HEK293 (cell line): ENCODE data around the gene PLCD3.

Source experiments
- CTCF ChIA-PET: fragments of 350-600 bp; formaldehyde crosslinking; extraction: SDS; loops from one replicate; lab custom pipeline; 2021; ENCODE audit warnings: antibody characterized with exemption; lab: Yijun Ruan, JAX
- POLR2A ChIA-PET: fragments of 300-600 bp; formaldehyde crosslinking; extraction: SDS; loops from one replicate; lab custom pipeline; 2020; ENCODE audit warnings: antibody characterized with exemption, inconsistent platforms; lab: Yijun Ruan, JAX
- H3K27ac ChIP-seq: fragments of 200-500 bp; sonication (Bioruptor generic); 2 replicates; pipeline ENCODE4 v1.5.1; 2014; ENCODE audit warnings: low read depth, low read length, control low read depth, inconsistent platforms; ENCODE audit errors: extremely low read depth
- H3K36me3 ChIP-seq, 2 experiments: fragments of 200-500 bp in 1 of 2; sonication (Bioruptor generic) in 1 of 2; 1 replicate in 1 of 2; 2 replicates in 1 of 2; pipeline ENCODE4 v1.5.1; 2014 to 2017; ENCODE audit warnings: inconsistent platforms in 2 of 2, low read length in 2 of 2; ENCODE audit not compliant: control insufficient read depth in 2 of 2, insufficient read depth in 1 of 2
- H3K4me1 ChIP-seq: fragments of 200-500 bp; sonication (Bioruptor generic); 2 replicates; pipeline ENCODE4 v1.5.1; 2014; ENCODE audit warnings: mild to moderate bottlenecking, low read length, inconsistent platforms; ENCODE audit not compliant: control insufficient read depth, insufficient read depth
- H3K4me3 ChIP-seq: 2 replicates; pipeline ENCODE4 v1.5.1; 2011; ENCODE audit warnings: low read depth, mild to moderate bottlenecking, control low read depth, low read length, moderate library complexity
- H3K9me3 ChIP-seq: fragments of 200-500 bp; sonication (Bioruptor generic); 2 replicates; pipeline ENCODE4 v1.5.1; 2014; ENCODE audit warnings: low read depth, low read length, inconsistent platforms; ENCODE audit not compliant: control insufficient read depth, insufficient read depth
- FEZF1 ChIP-seq: fragments of 450-650 bp; formaldehyde crosslinking; IDR thresholded peaks from 2 replicates; pipeline ENCODE4 v1.5.1; 2016; ENCODE audit warnings: missing biosample characterization, missing genetic modification characterization
- KLF7 ChIP-seq: fragments of 450-650 bp; formaldehyde crosslinking; IDR thresholded peaks from 2 replicates; pipeline ENCODE4 v1.5.1; 2016; ENCODE audit warnings: missing biosample characterization, missing genetic modification characterization, borderline replicate concordance
- PRDM10 ChIP-seq: fragments of 450-650 bp; formaldehyde crosslinking; IDR thresholded peaks from 2 replicates; pipeline ENCODE4 v1.5.1; 2016; ENCODE audit warnings: missing biosample characterization, missing genetic modification characterization
- PRDM2 ChIP-seq: fragments of 450-650 bp; formaldehyde crosslinking; IDR thresholded peaks from 2 replicates; pipeline ENCODE4 v1.5.1; 2016; ENCODE audit warnings: missing biosample characterization, missing genetic modification characterization, borderline replicate concordance
- SP2 ChIP-seq: fragments of 450-650 bp; formaldehyde crosslinking; IDR thresholded peaks from 2 replicates; pipeline ENCODE4 v1.5.1; 2016; ENCODE audit warnings: missing biosample characterization, missing genetic modification characterization
- ZBTB21 ChIP-seq: fragments of 450-650 bp; formaldehyde crosslinking; IDR thresholded peaks from 2 replicates; pipeline ENCODE4 v1.5.1; 2017; ENCODE audit warnings: missing biosample characterization, missing genetic modification characterization
- ZBTB49 ChIP-seq: fragments of 450-650 bp; formaldehyde crosslinking; IDR thresholded peaks from 2 replicates; pipeline ENCODE4 v1.5.1; 2016; ENCODE audit warnings: missing biosample characterization, missing genetic modification characterization, low read depth
- ZFHX2 ChIP-seq: fragments of 450-650 bp; formaldehyde crosslinking; conservative IDR thresholded peaks from 2 replicates; pipeline ENCODE4 v1.5.1; 2016; ENCODE audit warnings: missing biosample characterization, missing genetic modification characterization
- ZFP69B ChIP-seq: fragments of 450-650 bp; formaldehyde crosslinking; IDR thresholded peaks from 2 replicates; pipeline ENCODE4 v1.5.1; 2016; ENCODE audit warnings: missing biosample characterization, missing genetic modification characterization
- ZNF112 ChIP-seq: fragments of 450-650 bp; formaldehyde crosslinking; IDR thresholded peaks from 2 replicates; pipeline ENCODE4 v1.5.0; 2017; ENCODE audit warnings: missing biosample characterization, missing genetic modification characterization
- ZNF132 ChIP-seq: fragments of 450-650 bp; formaldehyde crosslinking; IDR thresholded peaks from 2 replicates; pipeline ENCODE4 v1.5.1; 2017; ENCODE audit warnings: missing biosample characterization, missing genetic modification characterization, borderline replicate concordance
- ZNF24 ChIP-seq: fragments of 450-650 bp; formaldehyde crosslinking; IDR thresholded peaks from 2 replicates; pipeline ENCODE4 v1.5.1; 2016; ENCODE audit warnings: missing biosample characterization, missing genetic modification characterization
- ZNF302 ChIP-seq: fragments of 450-650 bp; formaldehyde crosslinking; IDR thresholded peaks from 2 replicates; pipeline ENCODE4 v1.5.1; 2016; ENCODE audit warnings: missing biosample characterization, missing genetic modification characterization, low read depth
- ZNF362 ChIP-seq: fragments of 450-650 bp; formaldehyde crosslinking; IDR thresholded peaks from 2 replicates; pipeline ENCODE4 v1.5.1; 2016; ENCODE audit warnings: missing biosample characterization, missing genetic modification characterization
- ZNF37A ChIP-seq: fragments of 450-650 bp; IDR thresholded peaks from 2 replicates; pipeline ENCODE4 v1.5.1; 2018; ENCODE audit warnings: missing biosample characterization, missing genetic modification characterization
- ZNF391 ChIP-seq: fragments of 450-650 bp; formaldehyde crosslinking; IDR thresholded peaks from 2 replicates; pipeline ENCODE4 v1.5.1; 2016; ENCODE audit warnings: low read depth, missing biosample characterization, missing genetic modification characterization, borderline replicate concordance
- ZNF48 ChIP-seq: fragments of 450-650 bp; formaldehyde crosslinking; IDR thresholded peaks from 2 replicates; pipeline ENCODE4 v1.5.1; 2016; ENCODE audit warnings: missing biosample characterization, missing genetic modification characterization
- ZNF670 ChIP-seq: fragments of 450-650 bp; formaldehyde crosslinking; IDR thresholded peaks from 2 replicates; pipeline ENCODE4 v1.5.1; 2016; ENCODE audit warnings: missing biosample characterization, missing genetic modification characterization, low read depth
- ZNF785 ChIP-seq: fragments of 450-650 bp; formaldehyde crosslinking; IDR thresholded peaks from 2 replicates; pipeline ENCODE4 v1.5.1; 2016; ENCODE audit warnings: missing biosample characterization, missing genetic modification characterization
- ZNF792 ChIP-seq: fragments of 450-650 bp; formaldehyde crosslinking; IDR thresholded peaks from 2 replicates; pipeline ENCODE4 v1.5.1; 2016; ENCODE audit warnings: missing biosample characterization, missing genetic modification characterization

PLCD3 gene

GRCh38 chr17:45168991-45169752 is 36.9 kb upstream of the PLCD3 start:
- ChIA-PET CTCF (interaction anchor here (0.7 to 3.5 kb wide), 3 partner anchors 20 to 107 kb away, joined by 3 to 17 read pairs (median 3); partner anchors contain the start of genes ACBD4 and HEXIM1), POLR2A (interaction anchor here (5.6 kb wide), 1 partner anchor 19 kb away, joined by 86 read pairs; the partner anchor contains the start of gene HEXIM1)
- no peak overlapping the region for H3K27ac ChIP-seq
- H3K36me3 ChIP-seq = peaks cover 0 to 28% of the 10 kb centered on the region in 2 experiments; a peak in 1 of 3 replicates
- H3K9me3 ChIP-seq = no peaks in the 10 kb centered on the region
- H3K4me3 ChIP-seq = no peak overlapping the region
- no peak for TF ChIP-seq ZNF785
- no peak for TF ChIP-seq ZBTB21 (tag by site-specific recombination)
- no peak for TF ChIP-seq ZNF792 (tag by site-specific recombination)
- no peak for TF ChIP-seq ZFP69B (tag by site-specific recombination)
- TF ChIP-seq PRDM2 (tag by site-specific recombination) = no peak
- H3K4me1 ChIP-seq = peaks cover 13% of the 10 kb centered on the region

- POLR2A ChIA-PET = interaction anchor here (0.6 to 9.4 kb wide), 2 partner anchors 12 to 15 kb away, joined by 4 to 700 read pairs; partner anchors contain the start of gene HEXIM1
- Histone ChIP-seq H3K4me1 (peaks cover 4% of the 10 kb centered on the region), H3K9me3 (no peaks in the 10 kb centered on the region), H3K36me3 (peaks cover 5 to 16% of the 10 kb centered on the region in 2 experiments; a peak in 2 of 3 replicates), H3K27ac (no peak overlapping the region), H3K4me3 (no peak overlapping the region)
- CTCF ChIA-PET = interaction anchor here (1.2 to 2.5 kb wide), 3 partner anchors 15 to 33 kb away, joined by 4 to 24 read pairs (median 11); partner anchors contain the start of gene ACBD4
- TF ChIP-seq SP2 (tag by site-specific recombination) (no peak), ZNF132 (no peak), ZNF48 (no peak), KLF7 (no peak), ZNF302 (tag by site-specific recombination) (no peak), FEZF1 (tag by site-specific recombination) (no peak), ZNF391 (tag by site-specific recombination) (no peak), ZNF37A (tag by site-specific recombination) (no peak), ZNF112 (tag by site-specific recombination) (no peak), ZFP69B (tag by site-specific recombination) (no peak), ZNF24 (tag by site-specific recombination) (no peak), ZNF362 (tag by site-specific recombination) (no peak), ZNF670 (tag by site-specific recombination) (no peak), PRDM10 (tag by site-specific recombination) (no peak), ZFHX2 (no peak), ZBTB49 (tag by site-specific recombination) (no peak)
These were observed 32.5 kb upstream of the PLCD3 start for GRCh38 chr17:45164734-45165269.
